ENCODE data around the gene LMNTD1.

Gene LMNTD1

DNA sequence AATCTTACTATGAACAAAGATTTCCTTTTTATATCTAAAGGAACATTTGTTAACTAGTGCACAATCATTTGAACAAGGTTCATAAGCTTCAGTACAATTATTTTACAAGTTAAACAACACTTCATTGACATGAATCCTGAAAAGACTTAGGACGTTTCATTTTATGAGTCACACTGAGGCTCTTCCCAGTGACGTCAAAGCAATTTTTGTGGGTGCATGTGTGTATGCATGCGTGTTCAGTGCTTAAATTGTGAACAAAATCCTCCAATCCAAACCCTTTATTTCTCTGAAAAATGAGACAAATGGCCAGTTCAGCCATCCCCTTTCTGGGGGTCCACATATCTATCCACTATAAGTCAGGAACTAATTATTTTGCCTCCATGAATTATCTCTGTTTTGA lies 2.9 kb downstream of the LMNTD1 start:
- Histone ChIP-seq H4K20me1 (ENCODE audit: control insufficient read depth, insufficient read depth, low read depth, low read length) (no peaks in the 10 kb centered on the region), H3K4me2 (ENCODE audit: low read length) (no peak overlapping the region), H3K9me2 (replicated peaks; ENCODE audit: control insufficient read depth, low read length) (no peaks in the 10 kb centered on the region), H3K27me3 (ENCODE audit: control insufficient read depth, low read length) (0 out of 2 replicates have a peak, but pooled peaks cover 3% of the 10 kb centered on the region), H3K27ac (ENCODE audit: low read depth, low read length) (no peak overlapping the region), H3F3A (ENCODE audit: control insufficient read depth, insufficient read depth) (no peaks in the 10 kb centered on the region), H3K9me3 (ENCODE audit: control insufficient read depth, insufficient read depth, low read length) (no peaks in the 10 kb centered on the region), H3K36me3 (ENCODE audit: control insufficient read depth, low read length) (no peaks in the 10 kb centered on the region), H3K4me1 (ENCODE audit: control insufficient read depth, low read length) (no peaks in the 10 kb centered on the region), H3K4me3 (ENCODE audit: low read length) (no peak overlapping the region), H3K79me2 (ENCODE audit: control insufficient read depth, low read length) (no peaks in the 10 kb centered on the region)
- TF ChIP-seq EZH2phosphoT487 (IDR thresholded peaks at IDR 0.05; ENCODE audit: borderline replicate concordance, low read length), result no peak
- TF ChIP-seq, protein P1, sequence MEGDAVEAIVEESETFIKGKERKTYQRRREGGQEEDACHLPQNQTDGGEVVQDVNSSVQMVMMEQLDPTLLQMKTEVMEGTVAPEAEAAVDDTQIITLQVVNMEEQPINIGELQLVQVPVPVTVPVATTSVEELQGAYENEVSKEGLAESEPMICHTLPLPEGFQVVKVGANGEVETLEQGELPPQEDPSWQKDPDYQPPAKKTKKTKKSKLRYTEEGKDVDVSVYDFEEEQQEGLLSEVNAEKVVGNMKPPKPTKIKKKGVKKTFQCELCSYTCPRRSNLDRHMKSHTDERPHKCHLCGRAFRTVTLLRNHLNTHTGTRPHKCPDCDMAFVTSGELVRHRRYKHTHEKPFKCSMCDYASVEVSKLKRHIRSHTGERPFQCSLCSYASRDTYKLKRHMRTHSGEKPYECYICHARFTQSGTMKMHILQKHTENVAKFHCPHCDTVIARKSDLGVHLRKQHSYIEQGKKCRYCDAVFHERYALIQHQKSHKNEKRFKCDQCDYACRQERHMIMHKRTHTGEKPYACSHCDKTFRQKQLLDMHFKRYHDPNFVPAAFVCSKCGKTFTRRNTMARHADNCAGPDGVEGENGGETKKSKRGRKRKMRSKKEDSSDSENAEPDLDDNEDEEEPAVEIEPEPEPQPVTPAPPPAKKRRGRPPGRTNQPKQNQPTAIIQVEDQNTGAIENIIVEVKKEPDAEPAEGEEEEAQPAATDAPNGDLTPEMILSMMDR (IDR thresholded peaks at IDR 0.05; ENCODE audit: low read depth, low read length, poor library complexity, severe bottlenecking), result no peak

DNA sequence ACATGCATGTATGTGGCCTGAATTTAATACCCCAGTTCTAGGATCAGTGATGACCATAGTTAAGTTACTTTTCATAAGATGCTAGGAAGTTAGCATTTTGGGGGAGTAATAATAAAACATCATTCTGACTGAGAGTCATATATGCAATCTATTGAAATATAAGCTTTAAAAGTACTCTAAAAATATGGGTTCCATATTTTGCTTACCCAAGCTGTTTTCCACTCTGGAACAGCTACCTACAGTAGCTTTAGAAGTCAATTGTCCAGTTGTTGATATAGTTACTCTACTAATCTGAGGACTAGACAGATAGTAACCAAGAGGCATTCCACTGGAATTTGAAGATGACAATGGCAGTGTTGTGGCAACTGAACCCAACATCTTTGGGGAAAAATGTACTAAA lies 4.0 kb downstream of the LMNTD1 start:
- Histone ChIP-seq H3K4me2 (ENCODE audit: low read length) (no peak overlapping the region), H3F3A (ENCODE audit: control insufficient read depth, insufficient read depth) (no peaks in the 10 kb centered on the region), H3K79me2 (ENCODE audit: control insufficient read depth, low read length) (no peaks in the 10 kb centered on the region), H3K27me3 (ENCODE audit: control insufficient read depth, low read length) (0 out of 2 replicates have a peak, but pooled peaks cover 4% of the 10 kb centered on the region), H3K27ac (ENCODE audit: low read depth, low read length) (no peak overlapping the region), H3K9me3 (ENCODE audit: control insufficient read depth, insufficient read depth, low read length) (no peaks in the 10 kb centered on the region), H3K4me3 (ENCODE audit: low read length) (no peak overlapping the region), H4K20me1 (ENCODE audit: control insufficient read depth, insufficient read depth, low read depth, low read length) (no peaks in the 10 kb centered on the region), H3K4me1 (ENCODE audit: control insufficient read depth, low read length) (no peaks in the 10 kb centered on the region), H3K9me2 (replicated peaks; ENCODE audit: control insufficient read depth, low read length) (no peaks in the 10 kb centered on the region), H3K36me3 (ENCODE audit: control insufficient read depth, low read length) (no peaks in the 10 kb centered on the region)
- TF ChIP-seq, protein P1 (IDR thresholded peaks at IDR 0.05; ENCODE audit: low read depth, low read length, poor library complexity, severe bottlenecking), result no peak
- TF ChIP-seq EZH2phosphoT487 (IDR thresholded peaks at IDR 0.05; ENCODE audit: borderline replicate concordance, low read length), result no peak

DNA sequence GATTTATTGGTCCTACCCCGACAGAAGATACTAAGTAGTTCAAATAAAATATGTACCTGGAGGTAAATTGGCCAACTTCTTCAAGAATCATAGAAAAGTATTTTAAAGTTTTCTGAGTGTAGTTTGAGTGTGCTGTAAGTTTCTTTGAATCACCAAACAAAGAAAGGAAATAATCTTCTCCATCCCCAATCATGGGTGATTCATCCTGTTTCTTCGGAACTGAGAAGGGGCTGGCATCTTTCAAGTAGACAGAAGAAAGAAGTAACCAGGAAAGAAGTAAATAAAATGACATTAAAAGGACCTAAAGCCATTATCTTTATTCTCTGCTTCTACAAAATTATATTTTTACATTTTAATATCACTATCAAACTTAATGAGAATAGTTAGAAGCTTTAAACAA lies 6.8 kb downstream of the LMNTD1 start:
- Histone ChIP-seq H3K9me3 (ENCODE audit: control insufficient read depth, insufficient read depth, low read length) (no peaks in the 10 kb centered on the region), H3K9me2 (replicated peaks; ENCODE audit: control insufficient read depth, low read length) (no peaks in the 10 kb centered on the region), H4K20me1 (ENCODE audit: control insufficient read depth, insufficient read depth, low read depth, low read length) (no peaks in the 10 kb centered on the region), H3F3A (ENCODE audit: control insufficient read depth, insufficient read depth) (no peaks in the 10 kb centered on the region), H3K4me2 (ENCODE audit: low read length) (no peak overlapping the region), H3K27ac (ENCODE audit: low read depth, low read length) (no peak overlapping the region), H3K4me3 (ENCODE audit: low read length) (no peak overlapping the region), H3K4me1 (ENCODE audit: control insufficient read depth, low read length) (no peaks in the 10 kb centered on the region), H3K27me3 (ENCODE audit: control insufficient read depth, low read length) (0 out of 2 replicates have a peak, but pooled peaks cover 4% of the 10 kb centered on the region), H3K79me2 (ENCODE audit: control insufficient read depth, low read length) (no peaks in the 10 kb centered on the region), H3K36me3 (ENCODE audit: control insufficient read depth, low read length) (no peaks in the 10 kb centered on the region)
- no peak for TF ChIP-seq EZH2phosphoT487 (IDR thresholded peaks at IDR 0.05; ENCODE audit: borderline replicate concordance, low read length)
- TF ChIP-seq, protein P1 (IDR thresholded peaks at IDR 0.05; ENCODE audit: low read depth, low read length, poor library complexity, severe bottlenecking), result no peak

Measured in DOHH2 (cell line).